ENCODE measurements around the gene TEX35.

The TEX35 gene

DNA sequence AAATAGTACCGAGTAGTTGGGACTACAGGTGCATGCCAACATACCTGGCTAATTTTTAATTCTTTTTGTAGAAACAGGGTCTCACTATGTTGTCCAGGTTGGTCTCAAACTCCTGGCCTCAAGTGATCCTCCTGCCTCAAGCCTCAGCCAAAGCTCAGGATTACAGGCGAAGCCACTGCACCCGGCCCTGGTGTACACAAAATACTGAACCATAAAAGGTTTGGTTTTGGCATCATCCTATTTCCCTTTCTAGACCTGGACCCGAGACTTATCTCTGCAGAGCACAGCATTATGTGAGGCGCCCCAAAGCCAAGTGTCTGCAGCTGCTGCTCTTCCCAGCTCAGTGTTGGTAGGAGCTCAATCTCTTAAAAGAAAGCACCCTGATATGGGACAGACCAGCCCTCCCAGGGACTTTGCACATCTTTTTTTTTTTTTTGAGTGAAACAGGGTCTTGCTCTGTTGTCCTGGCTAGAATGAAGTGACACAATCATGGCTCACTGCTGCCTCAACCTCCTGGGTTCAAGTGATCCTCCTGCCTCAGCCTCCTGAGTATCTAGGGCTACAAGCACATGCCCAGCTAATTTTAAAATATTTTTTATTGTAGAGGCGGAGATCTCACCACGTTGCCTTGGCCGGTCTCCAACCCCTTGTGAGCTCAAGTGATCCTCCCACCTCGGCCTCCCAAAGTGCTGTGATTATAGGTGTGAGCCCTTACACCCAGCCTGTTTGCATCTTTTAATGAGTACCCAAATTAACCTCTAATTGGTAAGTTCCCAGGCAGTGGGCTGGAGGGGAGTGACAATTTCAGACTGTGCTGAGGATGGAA, 20.4 kb downstream of the TEX35 start:
- DNase-seq (ENCODE audit: extremely low read depth, insufficient read length) = no peak
- TF ChIP-seq, protein P1, sequence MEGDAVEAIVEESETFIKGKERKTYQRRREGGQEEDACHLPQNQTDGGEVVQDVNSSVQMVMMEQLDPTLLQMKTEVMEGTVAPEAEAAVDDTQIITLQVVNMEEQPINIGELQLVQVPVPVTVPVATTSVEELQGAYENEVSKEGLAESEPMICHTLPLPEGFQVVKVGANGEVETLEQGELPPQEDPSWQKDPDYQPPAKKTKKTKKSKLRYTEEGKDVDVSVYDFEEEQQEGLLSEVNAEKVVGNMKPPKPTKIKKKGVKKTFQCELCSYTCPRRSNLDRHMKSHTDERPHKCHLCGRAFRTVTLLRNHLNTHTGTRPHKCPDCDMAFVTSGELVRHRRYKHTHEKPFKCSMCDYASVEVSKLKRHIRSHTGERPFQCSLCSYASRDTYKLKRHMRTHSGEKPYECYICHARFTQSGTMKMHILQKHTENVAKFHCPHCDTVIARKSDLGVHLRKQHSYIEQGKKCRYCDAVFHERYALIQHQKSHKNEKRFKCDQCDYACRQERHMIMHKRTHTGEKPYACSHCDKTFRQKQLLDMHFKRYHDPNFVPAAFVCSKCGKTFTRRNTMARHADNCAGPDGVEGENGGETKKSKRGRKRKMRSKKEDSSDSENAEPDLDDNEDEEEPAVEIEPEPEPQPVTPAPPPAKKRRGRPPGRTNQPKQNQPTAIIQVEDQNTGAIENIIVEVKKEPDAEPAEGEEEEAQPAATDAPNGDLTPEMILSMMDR (IDR thresholded peaks at IDR 0.05; ENCODE audit: insufficient read depth, low read length, poor library complexity, severe bottlenecking) = no peak
- Histone ChIP-seq H3K36me3 (ENCODE audit: control insufficient read depth, insufficient read depth, low read length) (no peaks in the 10 kb centered on the region), H3K27me3 (replicated peaks; ENCODE audit: control insufficient read depth, insufficient read depth, low read length) (no peaks in the 10 kb centered on the region), H3K4me3 (replicated peaks; ENCODE audit: low read depth, low read length) (no peak overlapping the region)

DNA sequence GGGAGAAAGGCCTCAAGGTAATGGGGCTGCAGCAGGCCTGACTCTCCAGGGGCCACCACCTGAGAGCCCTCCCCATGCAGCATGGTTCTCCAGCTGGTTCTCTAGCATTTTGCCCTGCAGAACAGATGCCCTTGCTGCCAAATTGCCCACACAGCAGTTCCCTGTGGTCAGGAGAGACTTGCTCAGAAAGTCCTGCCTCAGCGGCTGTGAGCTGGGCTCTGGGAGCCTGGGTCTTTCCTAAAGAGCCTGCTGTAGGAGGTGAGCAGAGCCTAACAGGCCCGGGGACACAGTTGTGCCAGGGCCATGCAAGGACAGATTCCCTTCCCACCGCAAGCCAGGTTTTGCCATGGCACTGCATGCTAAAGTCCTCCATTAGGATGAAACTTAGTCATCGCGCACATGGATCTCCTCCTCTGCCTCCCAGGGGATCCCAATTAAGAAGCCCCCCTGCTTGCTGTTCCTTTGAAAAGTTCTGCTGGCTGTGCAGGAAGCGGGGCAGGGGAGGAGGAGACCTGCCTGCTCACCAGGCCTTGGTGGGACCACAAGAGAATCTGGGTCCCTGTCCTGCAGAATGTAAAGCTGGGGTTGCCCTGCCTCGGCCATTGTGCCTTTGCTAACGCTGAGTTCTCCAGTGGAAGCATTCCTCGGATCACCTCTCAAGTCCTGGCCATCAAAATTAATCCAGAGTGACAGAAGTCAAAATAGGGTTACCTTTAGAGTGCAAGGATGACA, 21.4 kb downstream of the TEX35 start:
- no peaks in the 10 kb centered on the region for H3K27me3 ChIP-seq (replicated peaks; ENCODE audit: control insufficient read depth, insufficient read depth, low read length)
- H3K4me3 ChIP-seq (replicated peaks; ENCODE audit: low read depth, low read length) = no peak overlapping the region
- H3K36me3 ChIP-seq (ENCODE audit: control insufficient read depth, insufficient read depth, low read length) = no peaks in the 10 kb centered on the region
- TF ChIP-seq, protein P1 (IDR thresholded peaks at IDR 0.05; ENCODE audit: insufficient read depth, low read length, poor library complexity, severe bottlenecking) = no peak
- no peak for DNase-seq (ENCODE audit: extremely low read depth, insufficient read length)

DNA sequence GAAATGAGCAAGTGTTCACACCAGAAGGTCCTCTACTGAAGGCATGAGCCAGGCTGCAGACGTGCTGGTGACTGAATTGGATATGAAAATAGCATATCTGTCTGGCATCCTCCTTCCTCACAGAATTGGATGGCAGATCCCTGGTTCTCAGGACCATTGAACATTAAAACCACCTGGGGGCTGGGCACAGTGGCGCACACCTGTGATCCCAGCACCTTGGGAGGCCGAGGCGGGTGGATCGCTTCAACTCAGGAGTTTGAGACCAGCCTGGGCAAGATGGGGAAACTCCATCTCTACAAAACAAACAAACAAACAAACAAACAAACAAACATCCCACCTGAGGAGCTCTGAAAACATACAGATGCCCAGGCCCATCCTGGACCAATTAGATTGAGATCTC, 23.4 kb downstream of the TEX35 start:
- TF ChIP-seq, protein P1 (IDR thresholded peaks at IDR 0.05; ENCODE audit: insufficient read depth, low read length, poor library complexity, severe bottlenecking) = no peak
- Histone ChIP-seq H3K27me3 (replicated peaks; ENCODE audit: control insufficient read depth, insufficient read depth, low read length) (no peaks in the 10 kb centered on the region; the same call in none of the 2 replicates), H3K4me3 (replicated peaks; ENCODE audit: low read depth, low read length) (no peak overlapping the region), H3K36me3 (ENCODE audit: control insufficient read depth, insufficient read depth, low read length) (no peaks in the 10 kb centered on the region)
- DNase-seq (ENCODE audit: extremely low read depth, insufficient read length) = no peak

DNA sequence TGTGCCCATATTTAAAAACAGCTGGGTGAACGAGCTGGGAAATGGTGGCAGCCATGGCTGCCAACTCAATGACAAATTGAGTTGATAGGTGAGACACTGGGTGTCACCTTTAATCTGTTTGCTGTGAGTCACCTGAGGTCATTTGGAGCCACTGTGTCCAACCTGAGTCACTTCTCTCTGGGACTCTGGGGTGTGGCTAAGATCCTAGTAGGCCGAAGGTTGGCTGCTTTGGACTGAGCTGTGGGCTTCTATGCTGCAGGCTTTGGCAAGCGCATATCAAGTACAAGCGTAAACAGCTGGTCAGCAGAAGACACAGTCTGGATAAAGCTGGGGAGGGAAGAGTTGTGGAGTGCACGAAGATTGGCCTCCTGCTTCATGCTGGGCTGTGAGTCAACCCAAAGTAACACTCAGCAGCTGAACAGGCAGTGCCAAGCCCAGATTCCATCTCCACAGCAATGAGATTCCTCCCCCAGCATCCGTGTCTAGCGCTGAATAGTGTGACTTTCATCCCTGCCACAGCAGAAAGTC, 24.0 kb downstream of the TEX35 start:
- H3K27me3 ChIP-seq (replicated peaks; ENCODE audit: control insufficient read depth, insufficient read depth, low read length) = no peaks in the 10 kb centered on the region; the same call in none of the 2 replicates
- H3K4me3 ChIP-seq (replicated peaks; ENCODE audit: low read depth, low read length) = no peak overlapping the region
- TF ChIP-seq, protein P1 (IDR thresholded peaks at IDR 0.05; ENCODE audit: insufficient read depth, low read length, poor library complexity, severe bottlenecking) = no peak
- DNase-seq (ENCODE audit: extremely low read depth, insufficient read length) = no peak
- H3K36me3 ChIP-seq (ENCODE audit: control insufficient read depth, insufficient read depth, low read length) = no peaks in the 10 kb centered on the region

DNA sequence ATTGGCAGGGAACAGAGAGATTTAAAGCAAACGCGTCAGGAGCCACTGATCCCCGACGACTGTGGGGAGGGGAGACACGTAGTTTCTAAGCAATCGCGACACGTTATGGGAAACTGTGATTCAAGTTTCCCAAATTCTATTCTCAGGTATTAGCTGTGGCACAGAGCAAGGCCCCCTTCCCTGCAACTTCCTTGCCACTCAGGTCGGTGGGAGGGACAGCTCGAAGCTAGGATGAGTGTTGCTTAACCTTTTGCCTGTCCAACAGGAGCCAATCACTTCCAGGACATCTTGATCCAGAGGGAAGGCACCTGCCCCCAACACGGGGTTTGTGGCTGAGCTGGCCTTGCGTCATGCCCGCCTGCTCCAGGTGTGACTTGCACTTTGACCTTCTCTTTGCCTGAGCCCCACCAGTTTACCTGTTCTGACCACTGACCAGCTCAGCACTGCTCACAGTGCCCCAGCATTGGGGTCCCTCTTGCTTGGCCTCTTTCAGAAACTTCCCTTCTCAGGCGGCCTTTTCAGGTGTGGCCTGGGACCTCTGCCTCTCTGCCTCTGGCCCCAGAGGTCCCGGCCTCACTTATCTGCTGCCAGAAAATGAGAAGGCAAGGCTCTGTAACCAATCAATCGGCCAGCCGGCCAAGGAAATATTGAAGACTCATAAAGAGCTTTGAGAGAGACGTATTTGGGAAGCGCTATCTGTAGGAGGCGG, 24.6 kb downstream of the TEX35 start:
- TF ChIP-seq, protein P1 (IDR thresholded peaks at IDR 0.05; ENCODE audit: insufficient read depth, low read length, poor library complexity, severe bottlenecking) = no peak
- Histone ChIP-seq H3K4me3 (replicated peaks; ENCODE audit: low read depth, low read length) (no peak overlapping the region), H3K36me3 (ENCODE audit: control insufficient read depth, insufficient read depth, low read length) (no peaks in the 10 kb centered on the region), H3K27me3 (replicated peaks; ENCODE audit: control insufficient read depth, insufficient read depth, low read length) (no peaks in the 10 kb centered on the region; the same call in none of the 2 replicates)
- DNase-seq (ENCODE audit: extremely low read depth, insufficient read length) = no peak

Data from GM06990 (cell line).